OCI-LY3 (cell line): ENCODE measurements around the gene MAPK8.
"Not testable (repeated sequence)": the region's sequence is repeated elsewhere in the genome, so short reads cannot be mapped to it uniquely, and the experiment has no call there.

Source experiments
- H2AFZ ChIP-seq: fragments of 200-600, 300-600 bp; shearing (Covaris generic); 2 replicates; pipeline ENCODE4 v1.6.0; 2014; ENCODE audit warnings: antibody characterized with exemption, low read depth, low read length
- H3K27ac ChIP-seq: fragments of 200-600, 300-600 bp; sonication (generic); 2 replicates; pipeline ENCODE4 v1.5.1; 2014; ENCODE audit warnings: mild to moderate bottlenecking, low read length, moderate library complexity, mixed read lengths
- H3K27me3 ChIP-seq: fragments of 200-600, 300-600 bp; sonication (generic); 2 replicates; pipeline ENCODE4 v1.6.1; 2014; ENCODE audit warnings: low read depth, low read length, mixed read lengths
- H3K36me3 ChIP-seq: fragments of 200-600, 300-600 bp; sonication (generic); replicated peaks from 2 replicates; pipeline ENCODE3; 2014; ENCODE audit warnings: low read depth, low read length, mixed read lengths
- H3K4me1 ChIP-seq: fragments of 300-600, 200-600 bp; sonication (generic); 2 replicates; pipeline ENCODE4 v1.6.1; 2014; ENCODE audit warnings: low read length, mixed read lengths
- H3K4me2 ChIP-seq: fragments of 200-600, 300-600 bp; sonication (generic); 2 replicates; pipeline ENCODE4 v1.6.1; 2014; ENCODE audit warnings: low read length, mixed read lengths
- H3K4me3 ChIP-seq: fragments of 300-600, 200-600 bp; sonication (generic); 2 replicates; pipeline ENCODE4 v1.5.1; 2014; ENCODE audit warnings: antibody characterized with exemption, mild to moderate bottlenecking, low read length, moderate library complexity
- H3K79me2 ChIP-seq: fragments of 300-600, 200-600 bp; shearing (Covaris generic); 2 replicates; pipeline ENCODE4 v1.6.1; 2014; ENCODE audit warnings: mild to moderate bottlenecking, low read length, mixed read lengths
- H3K9ac ChIP-seq: fragments of 300-600, 200-600 bp; shearing (Covaris generic); 2 replicates; pipeline ENCODE4 v1.6.0; 2014; ENCODE audit warnings: mild to moderate bottlenecking, low read length, moderate library complexity
- H3K9me3 ChIP-seq: fragments of 200-600, 300-600 bp; shearing (Covaris generic); 2 replicates; pipeline ENCODE4 v1.6.1; 2014; ENCODE audit warnings: low read length, mixed read lengths; ENCODE audit not compliant: insufficient read depth
- H4K20me1 ChIP-seq: fragments of 200-600, 300-600 bp; sonication (generic); 2 replicates; pipeline ENCODE4 v1.6.1; 2016; ENCODE audit warnings: low read length, mixed read lengths; ENCODE audit not compliant: insufficient read depth
- EZH2phosphoT487 ChIP-seq: fragments of 200-600 bp; shearing (Covaris generic); IDR thresholded peaks from 2 replicates; pipeline ENCODE4 v1.6.1; 2018; ENCODE audit warnings: antibody characterized with exemption, mixed run types, low read depth
- TF ChIP-seq, protein P1 (sequence below): fragments of 200-600, 300-600 bp; sonication (generic); IDR thresholded peaks from 2 replicates; pipeline ENCODE4 v1.5.1; 2014; ENCODE audit warnings: antibody characterized with exemption, low read length, low read depth

MAPK8 gene

DNA sequence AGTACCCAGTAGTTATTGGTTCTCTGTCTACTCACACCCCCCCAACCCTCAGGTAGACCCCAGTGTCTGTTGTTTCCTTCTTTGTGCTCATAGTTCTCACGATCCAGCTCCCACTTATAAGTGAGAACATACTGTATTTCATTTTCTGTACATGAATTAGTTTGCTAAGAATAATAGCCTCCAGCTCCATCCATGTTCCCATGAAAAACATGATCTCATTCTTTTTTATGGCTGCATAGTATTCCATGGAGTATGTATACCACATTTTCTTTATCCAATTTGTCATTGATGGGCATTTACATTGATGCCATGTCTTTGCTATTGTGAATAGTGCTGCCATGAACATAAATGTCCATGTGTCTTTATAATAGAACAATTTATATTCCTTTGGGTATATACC lies 29.4 kb upstream of the MAPK8 start:
- Histone ChIP-seq H2AFZ (no peak overlapping the region), H3K4me2 (no peak overlapping the region), H3K79me2 (no peaks in the 10 kb centered on the region), H3K27me3 (no peaks in the 10 kb centered on the region), H3K36me3 (peaks cover 3% of the 10 kb centered on the region), H4K20me1 (no peaks in the 10 kb centered on the region), H3K27ac (no peak overlapping the region), H3K9me3 (peaks cover 5% of the 10 kb centered on the region; the same call in 1 of the 2 replicates), H3K4me3 (no peak overlapping the region), H3K4me1 (peaks cover 29% of the 10 kb centered on the region), H3K9ac (no peak overlapping the region)
- TF ChIP-seq, protein P1, sequence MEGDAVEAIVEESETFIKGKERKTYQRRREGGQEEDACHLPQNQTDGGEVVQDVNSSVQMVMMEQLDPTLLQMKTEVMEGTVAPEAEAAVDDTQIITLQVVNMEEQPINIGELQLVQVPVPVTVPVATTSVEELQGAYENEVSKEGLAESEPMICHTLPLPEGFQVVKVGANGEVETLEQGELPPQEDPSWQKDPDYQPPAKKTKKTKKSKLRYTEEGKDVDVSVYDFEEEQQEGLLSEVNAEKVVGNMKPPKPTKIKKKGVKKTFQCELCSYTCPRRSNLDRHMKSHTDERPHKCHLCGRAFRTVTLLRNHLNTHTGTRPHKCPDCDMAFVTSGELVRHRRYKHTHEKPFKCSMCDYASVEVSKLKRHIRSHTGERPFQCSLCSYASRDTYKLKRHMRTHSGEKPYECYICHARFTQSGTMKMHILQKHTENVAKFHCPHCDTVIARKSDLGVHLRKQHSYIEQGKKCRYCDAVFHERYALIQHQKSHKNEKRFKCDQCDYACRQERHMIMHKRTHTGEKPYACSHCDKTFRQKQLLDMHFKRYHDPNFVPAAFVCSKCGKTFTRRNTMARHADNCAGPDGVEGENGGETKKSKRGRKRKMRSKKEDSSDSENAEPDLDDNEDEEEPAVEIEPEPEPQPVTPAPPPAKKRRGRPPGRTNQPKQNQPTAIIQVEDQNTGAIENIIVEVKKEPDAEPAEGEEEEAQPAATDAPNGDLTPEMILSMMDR: no peak

DNA sequence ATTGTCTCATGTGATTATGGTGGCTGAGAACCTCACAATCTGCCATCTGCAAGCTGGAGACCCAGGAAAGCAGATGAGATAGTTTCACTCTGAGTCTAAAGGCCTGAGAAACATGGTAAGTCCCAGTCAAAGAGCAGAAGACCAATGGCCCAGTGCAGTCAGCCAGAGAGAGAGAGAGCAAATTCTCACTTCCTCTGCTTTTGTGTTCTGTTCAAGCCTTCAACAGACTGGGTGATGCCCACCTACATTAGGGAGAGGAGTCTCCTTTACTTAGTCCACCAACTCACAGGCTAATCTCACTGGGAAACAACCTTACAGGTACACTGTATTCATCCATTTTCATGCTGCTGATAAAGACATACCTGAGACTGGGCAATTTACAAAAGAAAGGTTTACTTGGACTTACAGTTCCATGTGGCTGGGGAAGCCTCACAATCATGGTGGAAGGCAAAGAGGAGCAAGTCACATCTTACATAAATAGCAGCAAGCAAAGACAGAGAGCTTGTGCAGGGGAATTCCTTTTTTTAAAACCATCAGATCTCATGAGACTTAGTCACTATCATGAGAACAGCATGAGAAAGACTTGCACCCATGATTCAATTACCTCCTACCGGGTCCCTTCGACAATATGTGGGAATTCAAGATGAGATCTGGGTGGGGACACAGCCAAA lies 27.3 kb upstream of the MAPK8 start:
- Histone ChIP-seq H3K4me1 (peaks cover 48% of the 10 kb centered on the region), H3K27ac (peak overlapping the region; percentile 96), H3K4me2 (peak overlapping the region; percentile 65), H3K79me2 (no peaks in the 10 kb centered on the region), H3K9me3 (peaks cover 13% of the 10 kb centered on the region; the same call in 1 of the 2 replicates), H2AFZ (no peak overlapping the region), H3K4me3 (0 out of 2 replicates have a peak overlapping the region, but pooled peaks have one; percentile 27), H4K20me1 (no peaks in the 10 kb centered on the region), H3K36me3 (peaks cover 14% of the 10 kb centered on the region), H3K9ac (peak overlapping the region; percentile 60; the same call in 1 of the 2 replicates), H3K27me3 (no peaks in the 10 kb centered on the region)
- TF ChIP-seq EZH2phosphoT487: no peak
- TF ChIP-seq, protein P1: no peak

DNA sequence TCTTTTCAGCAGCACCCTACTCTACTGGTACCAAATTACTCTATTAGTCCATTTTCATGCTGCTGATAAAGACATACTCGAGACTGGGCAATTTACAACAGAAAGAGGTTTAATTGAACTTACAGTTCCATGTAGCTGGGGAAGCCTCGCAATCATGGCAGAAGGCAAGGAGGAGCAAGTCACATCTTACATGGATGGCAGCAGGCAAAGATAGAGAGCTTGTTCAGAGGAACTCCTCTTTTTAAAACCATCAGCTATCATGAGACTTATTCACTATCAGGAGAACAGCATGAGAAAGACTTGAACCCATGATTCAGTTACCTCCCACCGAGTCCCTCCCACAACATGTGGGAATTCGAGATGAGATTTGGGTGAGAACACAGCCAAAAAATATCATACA lies 24.8 kb upstream of the MAPK8 start:
- not testable (repeated sequence) for H3K27ac ChIP-seq, H3K27me3 ChIP-seq, H3K9ac ChIP-seq, H3K4me3 ChIP-seq, H2AFZ ChIP-seq, H3K4me2 ChIP-seq, H4K20me1 ChIP-seq, H3K79me2 ChIP-seq
- H3K36me3 ChIP-seq: peaks cover 24% of the 10 kb centered on the region
- H3K9me3 ChIP-seq: peaks cover 14% of the 10 kb centered on the region; the same call in 1 of the 2 replicates
- peaks cover 59% of the 10 kb centered on the region for H3K4me1 ChIP-seq

DNA sequence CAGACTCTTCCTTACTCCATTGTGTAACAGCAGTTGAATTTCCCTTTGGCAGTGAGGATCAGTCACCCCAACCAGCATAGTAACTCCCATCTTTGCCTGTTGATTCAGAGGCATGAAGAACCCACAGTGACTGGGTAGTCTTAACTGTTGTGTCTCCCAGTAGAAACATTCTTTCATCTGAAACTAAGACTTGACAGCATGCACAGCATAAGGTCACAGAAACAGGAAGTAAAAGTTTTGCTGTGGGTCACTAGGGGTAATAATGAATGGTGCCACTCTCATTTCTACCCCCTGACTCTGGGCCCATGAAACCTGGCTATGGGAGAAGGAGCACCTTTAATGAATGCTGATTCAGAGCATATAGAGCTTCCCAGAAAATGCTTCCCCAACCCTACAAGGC lies 23.6 kb upstream of the MAPK8 start:
- Histone ChIP-seq H3K4me1 (peaks cover 67% of the 10 kb centered on the region), H3K9me3 (peaks cover 14% of the 10 kb centered on the region; the same call in 1 of the 2 replicates), H3K27me3 (no peaks in the 10 kb centered on the region), H2AFZ (peak overlapping the region; percentile 51; the same call in 1 of the 2 replicates), H3K27ac (peak overlapping the region; percentile 91), H3K9ac (peak overlapping the region; percentile 39; the same call in 1 of the 2 replicates), H3K4me2 (peak overlapping the region; percentile 45), H3K4me3 (no peak overlapping the region), H3K79me2 (no peaks in the 10 kb centered on the region), H3K36me3 (peaks cover 24% of the 10 kb centered on the region), H4K20me1 (no peaks in the 10 kb centered on the region)
- TF ChIP-seq, protein P1: no peak
- TF ChIP-seq EZH2phosphoT487: no peak
